Activated T-helper 2 cell treated with anti-CD3 and anti-CD28 coated beads, Interferon-gamma antibody, Interleukin-2, Interleukin-4, amounts not matched to agents 10 μg/mL and 5 μg/mL and 100 μg/mL, durations not matched to agents 14 hours and 24 hours and 36 hours (primary cell): ENCODE measurements around the gene NUMB. TPM values are rescaled to one million over a fixed set of nuclear protein-coding genes. Genes with fewer than 3 reads are reported as not detected.

Experiments used
- DNase-seq: peaks from one replicate; pipeline ENCODE4 v3.0.0; 2021; ENCODE audit warnings: low spot score
- H3K27ac Mint-ChIP-seq: one replicate; pipeline ENCODE4 v1.8.0; 2021; ENCODE audit warnings: mixed read lengths
- H3K27me3 Mint-ChIP-seq: one replicate; pipeline ENCODE4 v1.8.0; 2021; ENCODE audit warnings: low read depth, mixed read lengths
- H3K36me3 Mint-ChIP-seq: one replicate; pipeline ENCODE4 v1.8.0; 2021; ENCODE audit warnings: low read depth, mixed read lengths
- H3K4me1 Mint-ChIP-seq: one replicate; pipeline ENCODE4 v1.8.0; 2021; ENCODE audit warnings: low read depth, mixed read lengths
- H3K4me3 Mint-ChIP-seq: one replicate; pipeline ENCODE4 v1.8.0; 2021; ENCODE audit warnings: low read depth, mild to moderate bottlenecking, moderate library complexity, mixed read lengths
- H3K9me3 Mint-ChIP-seq: one replicate; pipeline ENCODE4 v1.8.0; 2021; ENCODE audit warnings: mixed read lengths
- intact Hi-C: fragments of 100-400 bp; cut with micrococcal nuclease; formaldehyde crosslinking; loops from one replicate; pipeline ENCODE4 v1.15.1; 2023
- total RNA-seq: library from RNA; stranded (reverse); gene quantifications from 2 replicates; pipeline ENCODE4 v1.2.3, GENCODE V29; 2022

NUMB gene
- 52.4 and 66.1 TPM in 2 replicates for total RNA-seq

- intact Hi-C loops = loop anchor here (1.0 to 2.0 kb wide), 2 partner anchors 9 to 32 kb away; partner anchors contain the start of gene RIOX1
- Mint-ChIP-seq H3K4me1 (peaks cover 45% of the 10 kb centered on the region), H3K4me3 (peak within 1 kb of the TSS; percentile 91), H3K9me3 (no peaks in the 10 kb centered on the region), H3K27me3 (no peaks in the 10 kb centered on the region), H3K27ac (peak within 1 kb of the TSS; percentile 86), H3K36me3 (peaks cover 4% of the 10 kb centered on the region)
- peak; percentile 97 for DNase-seq
These were observed at the start of gene NUMB for GRCh38 chr14:73458183-73458976. NUMB (minus strand) TSS chr14:73458546; CDS start chr14:73355751, 102,795 bp downstream.

- no peak overlapping the region for H3K4me3 Mint-ChIP-seq
- no peak for DNase-seq
These were observed 45.3 kb upstream of the NUMB start for GRCh38 chr14:73503648-73504047.

GRCh38 chr14:73502017-73502619, 43.8 kb upstream of the NUMB start:
- H3K9me3 Mint-ChIP-seq = no peaks in the 10 kb centered on the region

More at GRCh38 chr14:73503648-73504047, 45.3 kb upstream of the NUMB start:
- intact Hi-C loops = no loop called here
- Mint-ChIP-seq H3K4me1 (no peaks in the 10 kb centered on the region), H3K27me3 (no peaks in the 10 kb centered on the region), H3K36me3 (peaks cover 16% of the 10 kb centered on the region), H3K9me3 (no peaks in the 10 kb centered on the region), H3K27ac (no peak overlapping the region)

GRCh38 chr14:73500360-73500759, 42.0 kb upstream of the NUMB start:
- Mint-ChIP-seq H3K9me3 (no peaks in the 10 kb centered on the region), H3K4me1 (peaks cover 1% of the 10 kb centered on the region), H3K4me3 (no peak overlapping the region), H3K27me3 (no peaks in the 10 kb centered on the region), H3K27ac (no peak overlapping the region), H3K36me3 (peaks cover 29% of the 10 kb centered on the region)
- intact Hi-C loops = no loop called here
- no peak for DNase-seq

More at GRCh38 chr14:73502017-73502619, 43.8 kb upstream of the NUMB start:
- no peak for DNase-seq
- peaks cover 18% of the 10 kb centered on the region for H3K36me3 Mint-ChIP-seq
- intact Hi-C loops = no loop called here
- no peaks in the 10 kb centered on the region for H3K27me3 Mint-ChIP-seq
- H3K4me3 Mint-ChIP-seq = no peak overlapping the region
- H3K4me1 Mint-ChIP-seq = no peaks in the 10 kb centered on the region
- H3K27ac Mint-ChIP-seq = no peak overlapping the region

GRCh38 chr14:73494593-73494992, 36.2 kb upstream of the NUMB start:
- H3K4me3 Mint-ChIP-seq = no peak overlapping the region
- no peaks in the 10 kb centered on the region for H3K27me3 Mint-ChIP-seq
- intact Hi-C loops = loop anchor here (5.0 kb wide), 1 partner anchor 73 kb away; the partner anchor contains the start of gene ACOT2
- H3K9me3 Mint-ChIP-seq = no peaks in the 10 kb centered on the region
- H3K27ac Mint-ChIP-seq = no peak overlapping the region
- H3K36me3 Mint-ChIP-seq = peaks cover 56% of the 10 kb centered on the region
- H3K4me1 Mint-ChIP-seq = peaks cover 24% of the 10 kb centered on the region
- DNase-seq = no peak

- Mint-ChIP-seq H3K27me3 (peaks cover 3% of the 10 kb centered on the region), H3K4me1 (peaks cover 27% of the 10 kb centered on the region), H3K27ac (no peak overlapping the region), H3K9me3 (no peaks in the 10 kb centered on the region), H3K36me3 (peaks cover 52% of the 10 kb centered on the region), H3K4me3 (peak overlapping the region; percentile 84)
- intact Hi-C loops = loop anchor here (5.0 kb wide), 1 partner anchor 75 kb away; the partner anchor contains the start of gene ACOT2
- DNase-seq = no peak
These were observed 34.3 kb upstream of the NUMB start for GRCh38 chr14:73492670-73493069.

- no peak for DNase-seq
- intact Hi-C loops = loop anchor here (5.0 kb wide), 1 partner anchor 75 kb away; the partner anchor contains the start of gene ACOT2
- H3K4me1 Mint-ChIP-seq = peaks cover 27% of the 10 kb centered on the region
- peak overlapping the region; percentile 84 for H3K4me3 Mint-ChIP-seq
- peak overlapping the region; percentile 38 for H3K27ac Mint-ChIP-seq
- peaks cover 3% of the 10 kb centered on the region for H3K27me3 Mint-ChIP-seq
- no peaks in the 10 kb centered on the region for H3K9me3 Mint-ChIP-seq
- H3K36me3 Mint-ChIP-seq = peaks cover 49% of the 10 kb centered on the region
These were observed 33.8 kb upstream of the NUMB start for GRCh38 chr14:73492043-73492552.

GRCh38 chr14:73491256-73492042, 33.1 kb upstream of the NUMB start:
- peaks cover 5% of the 10 kb centered on the region for H3K27me3 Mint-ChIP-seq
- peak overlapping the region; percentile 76 for H3K27ac Mint-ChIP-seq
- intact Hi-C loops = loop anchor here (2.0 to 5.0 kb wide), 2 partner anchors 33 to 76 kb away; partner anchors contain the start of genes ACOT2 and NUMB
- peak; percentile 71 for DNase-seq
- peak overlapping the region; percentile 84 for H3K4me3 Mint-ChIP-seq
- peaks cover 48% of the 10 kb centered on the region for H3K36me3 Mint-ChIP-seq
- H3K4me1 Mint-ChIP-seq = peaks cover 29% of the 10 kb centered on the region
- H3K9me3 Mint-ChIP-seq = no peaks in the 10 kb centered on the region

- H3K4me3 Mint-ChIP-seq = peak overlapping the region; percentile 63
- no peaks in the 10 kb centered on the region for H3K9me3 Mint-ChIP-seq
- peaks cover 24% of the 10 kb centered on the region for H3K4me1 Mint-ChIP-seq
- peaks cover 5% of the 10 kb centered on the region for H3K27me3 Mint-ChIP-seq
- intact Hi-C loops = loop anchor here (1.0 to 5.0 kb wide), 3 partner anchors 31 to 431 kb away; partner anchors contain the start of genes ACOT2, NUMB and RBM25
- no peak for DNase-seq
- peaks cover 31% of the 10 kb centered on the region for H3K36me3 Mint-ChIP-seq
- H3K27ac Mint-ChIP-seq = no peak overlapping the region
These were observed 31.3 kb upstream of the NUMB start for GRCh38 chr14:73489481-73490175.

- Mint-ChIP-seq H3K36me3 (no peaks in the 10 kb centered on the region), H3K4me3 (no peak overlapping the region), H3K9me3 (no peaks in the 10 kb centered on the region), H3K4me1 (peaks cover 6% of the 10 kb centered on the region), H3K27ac (no peak overlapping the region), H3K27me3 (peaks cover 4% of the 10 kb centered on the region)
- DNase-seq = no peak
- intact Hi-C loops = no loop called here
These were observed 20.3 kb upstream of the NUMB start for GRCh38 chr14:73478684-73479083.

GRCh38 chr14:73477618-73478266, 19.4 kb upstream of the NUMB start:
- Mint-ChIP-seq H3K4me1 (peaks cover 6% of the 10 kb centered on the region), H3K9me3 (no peaks in the 10 kb centered on the region), H3K27ac (no peak overlapping the region), H3K4me3 (no peak overlapping the region), H3K27me3 (peaks cover 4% of the 10 kb centered on the region), H3K36me3 (no peaks in the 10 kb centered on the region)
- DNase-seq = no peak
- intact Hi-C loops = no loop called here
